G401 (cell line): Measurements from ENCODE around the gene ANKRD11. TPM values are rescaled to one million over a fixed set of nuclear protein-coding genes. Genes with fewer than 3 reads are reported as not detected.
"Not testable (repeated sequence)": the region's sequence is repeated elsewhere in the genome, so short reads cannot be mapped to it uniquely, and the experiment has no call there.

ENCODE experiments used
- DNase-seq: peaks from one replicate; pipeline ENCODE4 v3.0.0-alpha.2; 2015; ENCODE audit warnings: low spot score
- in situ Hi-C: cut with HindIII; loops from 2 replicates; pipeline ENCODE4 v1.10.0; 2016; ENCODE audit warnings: low sequenced_read_pairs, mixed read lengths
- total RNA-seq: library from RNA; depleted of rRNA; stranded (reverse); fragments of >200 nt; shearing (Covaris generic); gene quantifications from 2 replicates; pipeline ENCODE4 v1.2.3, GENCODE V29; 2014

Gene ANKRD11
- total RNA-seq, 1 experiment from 2014 or later: 55.3 TPM

- in situ Hi-C loops: no loop called here
- no peak for DNase-seq
Observed at GRCh38 chr16:89363621-89364393, 126.6 kb downstream of the ANKRD11 start.

GRCh38 chr16:89362540-89363223 lies 127.7 kb downstream of the ANKRD11 start:
- in situ Hi-C loops, DNase-seq: not testable (repeated sequence)

GRCh38 chr16:89361751-89362539 lies 128.4 kb downstream of the ANKRD11 start:
- DNase-seq: peak; percentile 43
- in situ Hi-C loops: no loop called here

- DNase-seq: peak; percentile 30
- in situ Hi-C loops: no loop called here
Observed at GRCh38 chr16:89360760-89361435, 129.5 kb downstream of the ANKRD11 start.

- in situ Hi-C loops: no loop called here
- peak; percentile 92 for DNase-seq
Observed at GRCh38 chr16:89359264-89360147, 130.9 kb downstream of the ANKRD11 start.

GRCh38 chr16:89358030-89359005 lies 132.0 kb downstream of the ANKRD11 start:
- in situ Hi-C loops: no loop called here
- no peak for DNase-seq

- in situ Hi-C loops: no loop called here
Observed at GRCh38 chr16:89357055-89357816, 133.1 kb downstream of the ANKRD11 start.

GRCh38 chr16:89355686-89356085 lies 134.7 kb downstream of the ANKRD11 start:
- DNase-seq: no peak
- in situ Hi-C loops: no loop called here

More at GRCh38 chr16:89357055-89357816, 133.1 kb downstream of the ANKRD11 start:
- peak; percentile 39 for DNase-seq

- in situ Hi-C loops: no loop called here
- DNase-seq: no peak
Observed at GRCh38 chr16:89355007-89355406, 135.4 kb downstream of the ANKRD11 start.

GRCh38 chr16:89354325-89354724 lies 136.0 kb downstream of the ANKRD11 start:
- in situ Hi-C loops: no loop called here
- no peak for DNase-seq

GRCh38 chr16:89352091-89352681 lies 138.2 kb downstream of the ANKRD11 start:
- no peak for DNase-seq
- in situ Hi-C loops: no loop called here

- in situ Hi-C loops: no loop called here
- no peak for DNase-seq
Observed at GRCh38 chr16:89351645-89352044, 138.7 kb downstream of the ANKRD11 start.

- DNase-seq: no peak
- in situ Hi-C loops: no loop called here
Observed at GRCh38 chr16:89350701-89351380, 139.5 kb downstream of the ANKRD11 start.

GRCh38 chr16:89349947-89350633 lies 140.3 kb downstream of the ANKRD11 start:
- DNase-seq: no peak
- in situ Hi-C loops: no loop called here

- DNase-seq: no peak
- in situ Hi-C loops: no loop called here
Observed at GRCh38 chr16:89347807-89348206, 142.6 kb downstream of the ANKRD11 start.
